ENCODE results near the gene TRPV6. TPM values are rescaled to one million over a fixed set of nuclear protein-coding genes. Genes with fewer than 3 reads are reported as not detected.

Gene TRPV6
- total RNA-seq, 4 donors from 2014 or later: 0.25 to 2.9 (median 1.2) TPM

- H3K36me3 ChIP-seq: no peaks in the 10 kb centered on the region
- no peaks in the 10 kb centered on the region for H3K4me1 ChIP-seq
- H3K4me3 ChIP-seq (replicated peaks in 1 of 3): no peak overlapping the region
- no peaks in the 10 kb centered on the region for H3K27me3 ChIP-seq
- WGBS, 2 donors: 82 to 83% methylated on average over 14 to 18 of the region's 18 CpGs
- no peak overlapping the region for H3K27ac ChIP-seq
- no peaks in the 10 kb centered on the region for H3K9me3 ChIP-seq
- DNase-seq: no peak
- intact Hi-C loops (cut with DNase I): no loop called here
- TF ChIP-seq POLR2A (IDR thresholded peaks at IDR 0.05): no peak
- TF ChIP-seq, protein P1, sequence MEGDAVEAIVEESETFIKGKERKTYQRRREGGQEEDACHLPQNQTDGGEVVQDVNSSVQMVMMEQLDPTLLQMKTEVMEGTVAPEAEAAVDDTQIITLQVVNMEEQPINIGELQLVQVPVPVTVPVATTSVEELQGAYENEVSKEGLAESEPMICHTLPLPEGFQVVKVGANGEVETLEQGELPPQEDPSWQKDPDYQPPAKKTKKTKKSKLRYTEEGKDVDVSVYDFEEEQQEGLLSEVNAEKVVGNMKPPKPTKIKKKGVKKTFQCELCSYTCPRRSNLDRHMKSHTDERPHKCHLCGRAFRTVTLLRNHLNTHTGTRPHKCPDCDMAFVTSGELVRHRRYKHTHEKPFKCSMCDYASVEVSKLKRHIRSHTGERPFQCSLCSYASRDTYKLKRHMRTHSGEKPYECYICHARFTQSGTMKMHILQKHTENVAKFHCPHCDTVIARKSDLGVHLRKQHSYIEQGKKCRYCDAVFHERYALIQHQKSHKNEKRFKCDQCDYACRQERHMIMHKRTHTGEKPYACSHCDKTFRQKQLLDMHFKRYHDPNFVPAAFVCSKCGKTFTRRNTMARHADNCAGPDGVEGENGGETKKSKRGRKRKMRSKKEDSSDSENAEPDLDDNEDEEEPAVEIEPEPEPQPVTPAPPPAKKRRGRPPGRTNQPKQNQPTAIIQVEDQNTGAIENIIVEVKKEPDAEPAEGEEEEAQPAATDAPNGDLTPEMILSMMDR (IDR thresholded peaks at IDR 0.05): no peak
These were observed 18.0 kb downstream of the TRPV6 start for GRCh38 chr7:142867398-142868187.

- Histone ChIP-seq H3K27ac (no peak overlapping the region), H3K27me3 (no peaks in the 10 kb centered on the region), H3K9me3 (no peaks in the 10 kb centered on the region), H3K36me3 (no peaks in the 10 kb centered on the region), H3K4me3 (replicated peaks in 1 of 3) (no peak overlapping the region), H3K4me1 (no peaks in the 10 kb centered on the region)
- 78 to 91% methylated on average over 4 of the region's 4 CpGs for WGBS, 2 donors
- no peak for TF ChIP-seq POLR2A (IDR thresholded peaks at IDR 0.05)
- TF ChIP-seq, protein P1 (IDR thresholded peaks at IDR 0.05): no peak
- no peak for DNase-seq
- intact Hi-C loops (cut with DNase I): no loop called here
These were observed 18.5 kb downstream of the TRPV6 start for GRCh38 chr7:142867097-142867378.

DNA sequence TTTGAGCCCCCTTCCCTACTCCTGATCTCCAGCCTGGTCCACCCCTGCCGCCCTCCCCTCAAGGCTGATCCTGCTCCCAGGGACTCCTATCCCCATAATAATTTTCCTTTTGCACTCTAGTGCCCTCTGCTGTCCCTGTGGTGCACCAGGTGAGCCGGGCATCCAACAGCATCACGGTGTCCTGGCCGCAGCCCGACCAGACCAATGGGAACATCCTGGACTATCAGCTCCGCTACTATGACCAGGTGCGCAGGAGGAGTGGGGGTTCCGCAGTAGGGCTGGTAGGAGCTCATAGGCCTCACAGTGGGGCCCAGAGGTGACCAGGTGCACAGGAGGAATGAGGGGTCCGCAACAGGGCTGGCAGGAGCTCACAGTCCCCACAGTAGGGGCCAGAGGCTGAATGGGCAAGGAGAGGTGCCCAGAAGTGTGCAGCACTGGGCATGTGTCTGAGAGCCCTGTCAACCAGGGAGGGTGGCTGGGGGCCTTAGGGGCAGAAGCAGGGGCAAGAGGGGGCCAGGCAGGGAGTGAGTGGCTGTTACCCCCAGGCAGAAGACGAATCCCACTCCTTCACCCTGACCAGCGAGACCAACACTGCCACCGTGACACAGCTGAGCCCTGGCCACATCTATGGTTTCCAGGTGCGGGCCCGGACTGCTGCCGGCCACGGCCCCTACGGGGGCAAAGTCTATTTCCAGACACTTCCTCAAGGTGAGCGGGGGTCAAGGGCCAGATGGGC is 19.0 kb downstream of the TRPV6 start:
- H3K9me3 ChIP-seq: no peaks in the 10 kb centered on the region
- H3K27me3 ChIP-seq: no peaks in the 10 kb centered on the region
- no peaks in the 10 kb centered on the region for H3K36me3 ChIP-seq
- intact Hi-C loops (cut with DNase I): no loop called here
- peak; percentile 39 to 40 for DNase-seq
- no peak for TF ChIP-seq POLR2A (IDR thresholded peaks at IDR 0.05)
- TF ChIP-seq, protein P1 (IDR thresholded peaks at IDR 0.05): peak in 5 of 6 experiments; percentile 21 to 57 (median 46)
- 73 to 77% methylated on average over 8 to 16 of the region's 18 CpGs for WGBS, 2 donors
- H3K4me1 ChIP-seq: no peaks in the 10 kb centered on the region
- no peak overlapping the region for H3K4me3 ChIP-seq (replicated peaks in 1 of 3)
- H3K27ac ChIP-seq: no peak overlapping the region

GRCh38 chr7:142865766-142866165 is 19.8 kb downstream of the TRPV6 start:
- no peak for DNase-seq
- WGBS, 2 donors: 48 to 51% methylated on average over 11 to 13 of the region's 13 CpGs
- H3K4me1 ChIP-seq: no peaks in the 10 kb centered on the region
- TF ChIP-seq, protein P1 (IDR thresholded peaks at IDR 0.05): no peak
- no peak for TF ChIP-seq POLR2A (IDR thresholded peaks at IDR 0.05)
- intact Hi-C loops (cut with DNase I): no loop called here
- H3K4me3 ChIP-seq (replicated peaks in 1 of 3): no peak overlapping the region
- no peak overlapping the region for H3K27ac ChIP-seq
- no peaks in the 10 kb centered on the region for H3K27me3 ChIP-seq
- H3K9me3 ChIP-seq: no peaks in the 10 kb centered on the region
- no peaks in the 10 kb centered on the region for H3K36me3 ChIP-seq

Data from thyroid gland (tissue), 4 donors.